Caco-2 (cell line): Measurements from ENCODE around the gene GLRB. TPM values are rescaled to one million over a fixed set of nuclear protein-coding genes. Genes with fewer than 3 reads are reported as not detected.

Experiments used
- BruUV-seq: library from RNA; stranded (reverse); fragments of 400-500 nt; replicated peaks from 2 replicates; lab custom pipeline; 2021; lab: Mats Ljungman, UMichigan
- CTCF ChIA-PET: fragments of 300-600 bp; sonication (Branson Sonifier 250); formaldehyde crosslinking; loops from one replicate; lab custom pipeline; 2022; ENCODE audit warnings: antibody characterized with exemption; lab: Charles Lee
- POLR2A ChIA-PET: fragments of 300-600 bp; sonication (Branson Sonifier 250); formaldehyde crosslinking; loops from one replicate; lab custom pipeline; 2022; ENCODE audit warnings: antibody characterized with exemption; lab: Charles Lee
- DNase-seq, 2 experiments: peaks; one replicate each; pipeline versions ENCODE4 v3.0.0 to v3.0.0-alpha.2; 2020 to 2022
- H3K27me3 ChIP-seq: replicated peaks from 2 replicates; pipeline ENCODE4 v1.6.0; 2011; ENCODE audit warnings: low read length; ENCODE audit not compliant: control insufficient read depth, insufficient read depth
- H3K36me3 ChIP-seq: 2 replicates; pipeline ENCODE4 v1.5.1; 2011; ENCODE audit warnings: low read length; ENCODE audit not compliant: control insufficient read depth, insufficient read depth
- H3K4me1 ChIP-seq: fragments of 250-450 bp; sonication (Bioruptor Pico); 2 replicates; pipeline ENCODE4 v1.5.1; 2020; ENCODE audit warnings: mild to moderate bottlenecking
- H3K4me3 ChIP-seq: 2 replicates; pipeline ENCODE4 v1.5.1; 2011; ENCODE audit warnings: low read depth, mild to moderate bottlenecking, control low read depth, low read length
- H3K9me3 ChIP-seq: fragments of 250-450 bp; sonication (Bioruptor Pico); 2 replicates; pipeline ENCODE4 v1.5.1; 2020; ENCODE audit warnings: mild to moderate bottlenecking, moderate library complexity
- H3K27ac Mint-ChIP-seq: one replicate; pipeline ENCODE4 v1.8.0; 2022; ENCODE audit warnings: mixed read lengths; ENCODE audit not compliant: unreplicated experiment
- H3K27me3 Mint-ChIP-seq: one replicate; pipeline ENCODE4 v1.8.0; 2022; ENCODE audit warnings: mixed read lengths; ENCODE audit not compliant: insufficient read depth, unreplicated experiment
- H3K36me3 Mint-ChIP-seq: one replicate; pipeline ENCODE4 v1.8.0; 2022; ENCODE audit warnings: mild to moderate bottlenecking, mixed read lengths; ENCODE audit not compliant: insufficient read depth, unreplicated experiment
- H3K4me1 Mint-ChIP-seq: one replicate; pipeline ENCODE4 v1.8.0; 2022; ENCODE audit warnings: low read depth, mixed read lengths; ENCODE audit not compliant: unreplicated experiment
- H3K4me3 Mint-ChIP-seq: one replicate; pipeline ENCODE4 v1.8.0; 2022; ENCODE audit warnings: mild to moderate bottlenecking, moderate library complexity, mixed read lengths; ENCODE audit not compliant: unreplicated experiment
- H3K9me3 Mint-ChIP-seq: one replicate; pipeline ENCODE4 v1.8.0; 2022; ENCODE audit warnings: mixed read lengths; ENCODE audit not compliant: unreplicated experiment
- intact Hi-C: fragments of 100-400 bp; cut with micrococcal nuclease; formaldehyde crosslinking; loops from one replicate; pipeline ENCODE4 v1.10.0; 2022; ENCODE audit not compliant: unreplicated experiment
- total RNA-seq: library from RNA; stranded (reverse); gene quantifications from 2 replicates; pipeline ENCODE4 v1.2.3, GENCODE V29; 2022
- TF ChIP-seq, protein P1 (sequence below), 2 experiments: fragments of 200-600 bp in 1 of 2; IDR thresholded peaks; 1 replicate in 1 of 2; 2 replicates in 1 of 2; pipeline versions ENCODE4 v1.5.1 to v1.8.0; 2011 to 2022; ENCODE audit warnings: antibody characterized with exemption in 1 of 2, control low read depth in 1 of 2, inconsistent platforms in 1 of 2, low read depth in 1 of 2, low read length in 1 of 2, mild to moderate bottlenecking in 1 of 2, moderate library complexity in 1 of 2; ENCODE audit not compliant: insufficient read depth in 1 of 2, severe bottlenecking in 1 of 2, unreplicated experiment in 1 of 2

GLRB gene
- total RNA-seq, 1 experiment from 2014 or later, result not detected

DNA sequence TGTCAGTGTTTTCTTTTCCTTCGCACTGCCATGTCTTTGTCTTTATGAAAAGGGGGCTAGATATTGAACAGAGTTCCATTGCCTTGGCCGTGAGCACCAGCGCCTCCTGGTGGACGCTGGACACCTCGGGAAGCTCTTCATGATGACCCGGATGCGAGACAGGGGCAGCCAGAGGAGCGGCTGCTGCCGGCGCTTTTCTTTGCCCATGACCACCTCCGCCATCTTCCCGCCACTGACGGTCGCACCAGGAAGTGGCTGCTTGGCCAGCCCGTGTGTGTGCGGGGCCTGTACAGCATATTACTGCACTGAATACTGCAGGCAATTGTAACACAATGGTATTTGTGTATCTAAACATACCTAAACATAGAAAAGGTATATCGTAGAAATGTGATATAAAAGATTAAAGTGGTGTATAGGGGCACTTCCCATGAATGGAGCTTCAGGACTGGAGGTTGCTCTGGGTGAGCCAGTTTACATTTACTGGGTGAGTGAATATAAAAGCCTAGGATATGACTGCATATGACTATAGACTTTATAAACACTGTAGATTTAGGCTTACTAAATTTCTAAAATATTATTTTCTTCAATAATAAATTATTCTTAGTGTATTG, 128.8 kb downstream of the GLRB start:
- no peaks in the 10 kb centered on the region for H3K27me3 ChIP-seq
- intact Hi-C loops, result no loop called here
- DNase-seq, result peak in 1 of 2 experiments; percentile 23
- no peak overlapping the region for H3K4me3 ChIP-seq
- POLR2A ChIA-PET, result no interaction called here
- H3K27me3 Mint-ChIP-seq, result no peaks in the 10 kb centered on the region
- CTCF ChIA-PET, result no interaction called here
- no peaks in the 10 kb centered on the region for H3K36me3 ChIP-seq
- H3K4me1 Mint-ChIP-seq, result no peaks in the 10 kb centered on the region
- H3K36me3 Mint-ChIP-seq, result no peaks in the 10 kb centered on the region
- no peaks in the 10 kb centered on the region for H3K9me3 ChIP-seq
- H3K27ac Mint-ChIP-seq, result no peak overlapping the region
- no peaks in the 10 kb centered on the region for H3K9me3 Mint-ChIP-seq
- no peak overlapping the region for H3K4me3 Mint-ChIP-seq
- BruUV-seq, result no TSS peak
- no peaks in the 10 kb centered on the region for H3K4me1 ChIP-seq
- TF ChIP-seq, protein P1, sequence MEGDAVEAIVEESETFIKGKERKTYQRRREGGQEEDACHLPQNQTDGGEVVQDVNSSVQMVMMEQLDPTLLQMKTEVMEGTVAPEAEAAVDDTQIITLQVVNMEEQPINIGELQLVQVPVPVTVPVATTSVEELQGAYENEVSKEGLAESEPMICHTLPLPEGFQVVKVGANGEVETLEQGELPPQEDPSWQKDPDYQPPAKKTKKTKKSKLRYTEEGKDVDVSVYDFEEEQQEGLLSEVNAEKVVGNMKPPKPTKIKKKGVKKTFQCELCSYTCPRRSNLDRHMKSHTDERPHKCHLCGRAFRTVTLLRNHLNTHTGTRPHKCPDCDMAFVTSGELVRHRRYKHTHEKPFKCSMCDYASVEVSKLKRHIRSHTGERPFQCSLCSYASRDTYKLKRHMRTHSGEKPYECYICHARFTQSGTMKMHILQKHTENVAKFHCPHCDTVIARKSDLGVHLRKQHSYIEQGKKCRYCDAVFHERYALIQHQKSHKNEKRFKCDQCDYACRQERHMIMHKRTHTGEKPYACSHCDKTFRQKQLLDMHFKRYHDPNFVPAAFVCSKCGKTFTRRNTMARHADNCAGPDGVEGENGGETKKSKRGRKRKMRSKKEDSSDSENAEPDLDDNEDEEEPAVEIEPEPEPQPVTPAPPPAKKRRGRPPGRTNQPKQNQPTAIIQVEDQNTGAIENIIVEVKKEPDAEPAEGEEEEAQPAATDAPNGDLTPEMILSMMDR (IDR thresholded peaks at IDR 0.05; ENCODE audit: insufficient read depth in 1 of 2, low read depth in 1 of 2, low read length in 1 of 2, severe bottlenecking in 1 of 2, unreplicated experiment in 1 of 2), result peak; percentile 25 to 37

DNA sequence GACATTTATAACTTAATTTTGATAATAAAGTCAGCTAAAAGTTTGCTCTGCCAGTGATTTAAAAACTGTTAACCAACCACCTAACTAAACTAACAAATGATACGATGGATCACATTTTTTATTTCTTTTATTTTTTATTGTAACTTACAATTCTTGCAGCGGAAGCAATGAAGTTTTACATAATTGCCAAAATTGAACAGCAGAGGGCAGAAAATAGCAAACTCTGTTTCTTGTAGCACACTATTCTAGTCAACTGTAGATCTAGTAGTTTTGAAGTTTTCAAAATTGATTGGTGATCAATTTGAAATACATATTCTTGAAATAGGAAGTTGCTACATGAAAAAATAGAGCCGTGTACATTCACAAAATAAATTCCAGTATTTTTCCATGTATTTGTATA, 141.8 kb downstream of the GLRB start:
- Histone ChIP-seq H3K27me3 (no peaks in the 10 kb centered on the region), H3K4me1 (no peaks in the 10 kb centered on the region), H3K4me3 (no peak overlapping the region), H3K9me3 (no peaks in the 10 kb centered on the region), H3K36me3 (no peaks in the 10 kb centered on the region)
- Mint-ChIP-seq H3K27ac (no peak overlapping the region), H3K4me1 (no peaks in the 10 kb centered on the region), H3K36me3 (no peaks in the 10 kb centered on the region), H3K27me3 (peaks cover 6% of the 10 kb centered on the region), H3K4me3 (no peak overlapping the region), H3K9me3 (no peaks in the 10 kb centered on the region)
- DNase-seq, result peak in 1 of 2 experiments; percentile 10
- POLR2A ChIA-PET, result no interaction called here
- CTCF ChIA-PET, result no interaction called here
- TF ChIP-seq, protein P1 (IDR thresholded peaks at IDR 0.05; ENCODE audit: insufficient read depth in 1 of 2, low read depth in 1 of 2, low read length in 1 of 2, severe bottlenecking in 1 of 2, unreplicated experiment in 1 of 2), result peak; percentile 32 to 51
- intact Hi-C loops, result loop anchor here (1.0 kb wide), 1 partner anchor 761 kb away; no protein-coding TSS in a partner anchor
- no TSS peak for BruUV-seq

DNA sequence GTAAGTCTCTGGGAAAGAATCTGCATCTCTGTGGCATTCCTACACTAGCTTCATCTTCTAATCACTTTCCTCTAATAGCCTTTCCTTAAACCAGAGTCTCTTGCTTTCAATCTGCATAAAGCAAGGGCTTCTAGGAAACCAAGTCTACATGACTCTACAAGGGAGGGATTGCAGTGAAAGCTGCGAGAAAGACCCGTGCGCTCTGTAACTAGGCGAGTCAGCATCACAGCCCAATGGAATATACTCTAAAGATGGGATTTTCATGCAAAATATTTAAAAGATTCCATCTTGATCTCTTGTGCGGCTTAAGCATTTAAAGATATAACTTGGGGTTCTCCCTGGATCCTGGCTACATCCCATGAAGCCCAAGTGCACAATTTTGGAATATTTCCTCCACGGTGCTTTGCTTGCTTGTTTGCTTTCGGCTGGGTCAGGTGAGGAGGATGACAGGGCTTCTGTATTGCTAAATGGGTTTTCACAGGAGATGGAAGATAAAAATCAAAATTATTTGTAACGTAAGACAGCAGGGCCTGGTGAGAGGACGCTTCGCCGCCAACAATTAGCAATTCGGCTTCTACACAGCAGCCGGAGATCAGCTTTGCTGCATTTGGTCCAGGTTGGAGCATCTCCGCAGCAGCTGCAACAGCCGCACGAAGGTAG, 143.9 kb downstream of the GLRB start:
- no peaks in the 10 kb centered on the region for H3K36me3 ChIP-seq
- H3K4me3 Mint-ChIP-seq, result no peak overlapping the region
- H3K4me1 Mint-ChIP-seq, result no peaks in the 10 kb centered on the region
- no peaks in the 10 kb centered on the region for H3K9me3 Mint-ChIP-seq
- H3K4me3 ChIP-seq, result no peak overlapping the region
- intact Hi-C loops, result no loop called here
- H3K4me1 ChIP-seq, result no peaks in the 10 kb centered on the region
- no peaks in the 10 kb centered on the region for H3K9me3 ChIP-seq
- POLR2A ChIA-PET, result no interaction called here
- TF ChIP-seq, protein P1 (IDR thresholded peaks at IDR 0.05; ENCODE audit: insufficient read depth in 1 of 2, low read depth in 1 of 2, low read length in 1 of 2, severe bottlenecking in 1 of 2, unreplicated experiment in 1 of 2), result no peak
- BruUV-seq, result no TSS peak
- H3K27ac Mint-ChIP-seq, result no peak overlapping the region
- CTCF ChIA-PET, result no interaction called here
- no peaks in the 10 kb centered on the region for H3K27me3 ChIP-seq
- no peaks in the 10 kb centered on the region for H3K36me3 Mint-ChIP-seq
- DNase-seq, result no peak
- peaks cover 9% of the 10 kb centered on the region for H3K27me3 Mint-ChIP-seq
